Kidney epithelial cell (primary cell): ENCODE data around the gene PORCN. TPM values are rescaled to one million over a fixed set of nuclear protein-coding genes. Genes with fewer than 3 reads are reported as not detected.

ENCODE experiments used
- DNase-seq: peaks from one replicate; pipeline ENCODE4 v3.0.0-alpha.2; 2010; ENCODE audit warnings: low read depth
- H3K27me3 ChIP-seq: 2 replicates; pipeline ENCODE4 v1.6.0; 2011; ENCODE audit warnings: low read length; ENCODE audit not compliant: control insufficient read depth, insufficient read depth
- H3K36me3 ChIP-seq: 2 replicates; pipeline ENCODE4 v1.5.1; 2011; ENCODE audit warnings: low read length; ENCODE audit not compliant: control insufficient read depth, insufficient read depth
- H3K4me3 ChIP-seq: 2 replicates; pipeline ENCODE4 v1.5.1; 2011; ENCODE audit warnings: low read depth, mild to moderate bottlenecking, control low read depth, low read length
- CTCF ChIP-seq: IDR thresholded peaks from 2 replicates; pipeline ENCODE4 v1.5.1; 2011; ENCODE audit warnings: mild to moderate bottlenecking, moderate library complexity, low read length, control low read depth, inconsistent platforms; ENCODE audit not compliant: insufficient read depth, poor library complexity, severe bottlenecking
- total RNA-seq: library from RNA; depleted of rRNA; stranded (reverse); fragments of >200 nt; gene quantifications from 2 replicates; pipeline ENCODE4 v1.2.3, GENCODE V29; 2015

The PORCN gene
- total RNA-seq, 1 donor from 2014 or later: 12.7 TPM

DNA sequence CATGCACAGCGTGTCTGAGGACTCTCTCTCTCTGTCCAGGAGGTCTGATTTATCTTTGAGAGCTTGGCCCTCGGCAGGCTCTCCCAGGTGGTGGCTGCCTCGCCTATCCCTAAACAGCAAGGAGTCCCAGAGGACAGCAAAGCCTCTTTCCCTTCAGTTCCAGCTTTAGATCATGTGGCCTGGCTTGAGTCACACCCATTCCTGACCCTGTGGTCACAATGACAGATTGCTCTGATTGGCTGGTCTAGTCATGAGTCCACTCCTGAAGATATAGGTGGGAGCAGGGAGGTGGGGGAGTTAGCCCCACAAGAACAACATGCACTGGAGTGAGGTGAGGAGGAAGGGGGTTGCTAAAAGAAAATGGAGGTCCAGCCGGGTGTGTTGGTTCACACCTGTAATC, 12.1 kb upstream of the PORCN start:
- no peak for TF ChIP-seq CTCF
- H3K27me3 ChIP-seq: no peaks in the 10 kb centered on the region
- DNase-seq: no peak
- no peak overlapping the region for H3K4me3 ChIP-seq
- no peaks in the 10 kb centered on the region for H3K36me3 ChIP-seq

GRCh38 chrX:48497871-48498270, 10.9 kb upstream of the PORCN start:
- TF ChIP-seq CTCF: no peak
- DNase-seq: no peak
- H3K36me3 ChIP-seq: no peaks in the 10 kb centered on the region
- H3K4me3 ChIP-seq: no peak overlapping the region
- H3K27me3 ChIP-seq: no peaks in the 10 kb centered on the region

- peak; percentile 60 for DNase-seq
- H3K36me3 ChIP-seq: no peaks in the 10 kb centered on the region
- no peak for TF ChIP-seq CTCF
- no peak overlapping the region for H3K4me3 ChIP-seq
- no peaks in the 10 kb centered on the region for H3K27me3 ChIP-seq
Observed at GRCh38 chrX:48498374-48498809, 10.4 kb upstream of the PORCN start.

- Histone ChIP-seq H3K36me3 (no peaks in the 10 kb centered on the region), H3K27me3 (no peaks in the 10 kb centered on the region), H3K4me3 (no peak overlapping the region)
- DNase-seq: no peak
- no peak for TF ChIP-seq CTCF
Observed at GRCh38 chrX:48504261-48504660, 4.5 kb upstream of the PORCN start.

- no peak for TF ChIP-seq CTCF
- no peaks in the 10 kb centered on the region for H3K27me3 ChIP-seq
- no peak for DNase-seq
- H3K4me3 ChIP-seq: no peak overlapping the region
- no peaks in the 10 kb centered on the region for H3K36me3 ChIP-seq
Observed at GRCh38 chrX:48505481-48505880, 3.3 kb upstream of the PORCN start.

DNA sequence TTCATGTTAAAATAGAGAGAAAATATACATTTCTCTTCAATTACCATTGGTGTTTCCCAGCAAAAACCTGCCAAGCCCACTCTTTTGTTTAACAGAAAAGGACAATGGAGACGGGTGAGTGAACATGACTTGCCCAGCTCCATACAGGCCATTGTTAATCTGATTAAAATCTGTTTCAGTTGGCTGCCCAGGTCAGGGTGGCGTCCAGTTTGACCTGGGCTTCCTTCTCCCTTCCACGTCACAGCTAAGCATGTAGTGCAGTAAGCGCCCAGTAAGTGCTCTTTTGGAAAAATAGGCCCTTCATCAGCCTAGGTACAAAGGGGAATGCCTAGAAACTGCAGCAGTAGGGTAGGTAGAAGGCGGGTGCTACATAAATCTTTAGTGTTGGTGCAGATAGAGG, 1.5 kb upstream of the PORCN start:
- no peaks in the 10 kb centered on the region for H3K36me3 ChIP-seq
- no peaks in the 10 kb centered on the region for H3K27me3 ChIP-seq
- no peak overlapping the region for H3K4me3 ChIP-seq
- no peak for DNase-seq
- no peak for TF ChIP-seq CTCF
